ENCODE data around the gene MGAT4B.
"Not testable (repeated sequence)": the region's sequence is repeated elsewhere in the genome, so short reads cannot be mapped to it uniquely, and the experiment has no call there.

Gene MGAT4B

GRCh38 chr5:179806250-179807048 is at the start of gene MGAT4B:
MGAT4B (minus strand) TSS chr5:179806866; CDS start chr5:179806583, 283 bp downstream.
- peak; percentile 67 for DNase-seq
- in situ Hi-C loops (cut with MboI; ENCODE audit: low pct_unique_long_range_greater_than_20kb, low sequenced_read_pairs) = no loop called here

- no peak for DNase-seq
- in situ Hi-C loops (cut with MboI; ENCODE audit: low pct_unique_long_range_greater_than_20kb, low sequenced_read_pairs) = no loop called here
These were observed 47.7 kb upstream of the MGAT4B start for GRCh38 chr5:179854356-179854755.

- in situ Hi-C loops (cut with MboI; ENCODE audit: low pct_unique_long_range_greater_than_20kb, low sequenced_read_pairs) = no loop called here
- DNase-seq = no peak
These were observed 46.4 kb upstream of the MGAT4B start for GRCh38 chr5:179852993-179853547.

- in situ Hi-C loops (cut with MboI; ENCODE audit: low pct_unique_long_range_greater_than_20kb, low sequenced_read_pairs) = no loop called here
- DNase-seq = no peak
These were observed 35.0 kb upstream of the MGAT4B start for GRCh38 chr5:179841621-179842020.

- in situ Hi-C loops (cut with MboI; ENCODE audit: low pct_unique_long_range_greater_than_20kb, low sequenced_read_pairs) = no loop called here
- no peak for DNase-seq
These were observed 34.1 kb upstream of the MGAT4B start for GRCh38 chr5:179840766-179841165.

GRCh38 chr5:179840321-179840720 is 33.7 kb upstream of the MGAT4B start:
- no peak for DNase-seq
- in situ Hi-C loops (cut with MboI; ENCODE audit: low pct_unique_long_range_greater_than_20kb, low sequenced_read_pairs) = no loop called here

GRCh38 chr5:179839328-179840256 is 32.9 kb upstream of the MGAT4B start:
- no peak for DNase-seq
- in situ Hi-C loops (cut with MboI; ENCODE audit: low pct_unique_long_range_greater_than_20kb, low sequenced_read_pairs) = no loop called here

GRCh38 chr5:179837076-179838011 is 30.7 kb upstream of the MGAT4B start:
- in situ Hi-C loops (cut with MboI; ENCODE audit: low pct_unique_long_range_greater_than_20kb, low sequenced_read_pairs) = no loop called here
- DNase-seq = no peak

GRCh38 chr5:179836225-179837019 is 29.8 kb upstream of the MGAT4B start:
- DNase-seq = no peak
- in situ Hi-C loops (cut with MboI; ENCODE audit: low pct_unique_long_range_greater_than_20kb, low sequenced_read_pairs) = no loop called here

- DNase-seq; in situ Hi-C loops (cut with MboI; ENCODE audit: low pct_unique_long_range_greater_than_20kb, low sequenced_read_pairs): not testable (repeated sequence)
These were observed 28.2 kb upstream of the MGAT4B start for GRCh38 chr5:179834871-179835270.

- in situ Hi-C loops (cut with MboI; ENCODE audit: low pct_unique_long_range_greater_than_20kb, low sequenced_read_pairs) = no loop called here
These were observed 27.5 kb upstream of the MGAT4B start for GRCh38 chr5:179834120-179834519.

GRCh38 chr5:179833709-179834070 is 27.0 kb upstream of the MGAT4B start:
- no peak for DNase-seq
- in situ Hi-C loops (cut with MboI; ENCODE audit: low pct_unique_long_range_greater_than_20kb, low sequenced_read_pairs) = no loop called here

More at GRCh38 chr5:179834120-179834519, 27.5 kb upstream of the MGAT4B start:
- no peak for DNase-seq

- in situ Hi-C loops (cut with MboI; ENCODE audit: low pct_unique_long_range_greater_than_20kb, low sequenced_read_pairs) = no loop called here
- no peak for DNase-seq
These were observed 26.5 kb upstream of the MGAT4B start for GRCh38 chr5:179833056-179833708.

GRCh38 chr5:179832039-179832745 is 25.5 kb upstream of the MGAT4B start:
- in situ Hi-C loops (cut with MboI; ENCODE audit: low pct_unique_long_range_greater_than_20kb, low sequenced_read_pairs) = no loop called here
- DNase-seq = no peak

GRCh38 chr5:179830818-179831468 is 24.3 kb upstream of the MGAT4B start:
- no peak for DNase-seq
- in situ Hi-C loops (cut with MboI; ENCODE audit: low pct_unique_long_range_greater_than_20kb, low sequenced_read_pairs) = no loop called here

- in situ Hi-C loops (cut with MboI; ENCODE audit: low pct_unique_long_range_greater_than_20kb, low sequenced_read_pairs) = no loop called here
- DNase-seq = no peak
These were observed 23.2 kb upstream of the MGAT4B start for GRCh38 chr5:179829732-179830435.

All from KBM-7 (cell line).